Natural killer cell (primary cell): ENCODE results near the gene LPCAT4. TPM values are rescaled to one million over a fixed set of nuclear protein-coding genes. Genes with fewer than 3 reads are reported as not detected.
"Not testable (repeated sequence)": the region's sequence is repeated elsewhere in the genome, so short reads cannot be mapped to it uniquely, and the experiment has no call there.

Experiments used
- ATAC-seq, 3 donors: fragments of 150-1000 bp in 2 of 3; fragments of 200-7000 bp in 1 of 3; cut with Tn5 transposase; 1 replicate in 1 of 3; 2 replicates in 2 of 3; pipeline ENCODE4 v1.10.0; 2021; ENCODE audit warnings: mild to moderate bottlenecking in 2 of 3, moderate library complexity in 2 of 3
- DNase-seq, 2 donors: peaks; one replicate each; pipeline versions ENCODE4 v3.0.0 to v3.0.0-alpha.2; 2013 to 2021; ENCODE audit warnings: mixed read lengths in 1 of 2
- H3K27ac ChIP-seq: one replicate; pipeline ENCODE4 v1.5.1; 2013; ENCODE audit warnings: mild to moderate bottlenecking, low read length
- H3K27me3 ChIP-seq: one replicate; pipeline ENCODE4 v1.6.1; 2013; ENCODE audit warnings: low read length; ENCODE audit not compliant: control insufficient read depth, insufficient read depth
- H3K36me3 ChIP-seq: one replicate; pipeline ENCODE4 v1.6.1; 2013; ENCODE audit warnings: low read length; ENCODE audit not compliant: control insufficient read depth, insufficient read depth
- H3K4me1 ChIP-seq: one replicate; pipeline ENCODE4 v1.6.1; 2013; ENCODE audit warnings: low read length; ENCODE audit not compliant: control insufficient read depth, insufficient read depth
- H3K4me3 ChIP-seq: one replicate; pipeline ENCODE4 v1.5.1; 2013; ENCODE audit warnings: low read length
- H3K9me3 ChIP-seq: one replicate; pipeline ENCODE4 v1.6.1; 2013; ENCODE audit warnings: low read length; ENCODE audit not compliant: control insufficient read depth, insufficient read depth
- H3K27ac Mint-ChIP-seq, 2 donors: one replicate each; pipeline ENCODE4 v1.8.0; 2022; ENCODE audit warnings: mild to moderate bottlenecking in 2 of 2, mixed read lengths in 2 of 2, moderate library complexity in 1 of 2
- H3K27me3 Mint-ChIP-seq, 2 donors: one replicate each; pipeline ENCODE4 v1.8.0; 2022; ENCODE audit warnings: low read depth in 2 of 2, mixed read lengths in 2 of 2
- H3K36me3 Mint-ChIP-seq: one replicate; pipeline ENCODE4 v1.8.0; 2022; ENCODE audit warnings: mixed read lengths
- H3K4me1 Mint-ChIP-seq, 2 donors: one replicate each; pipeline ENCODE4 v1.8.0; 2022; ENCODE audit warnings: mixed read lengths in 2 of 2
- H3K4me3 Mint-ChIP-seq: one replicate; pipeline ENCODE4 v1.8.0; 2022; ENCODE audit warnings: mild to moderate bottlenecking, moderate library complexity, mixed read lengths
- H3K9me3 Mint-ChIP-seq, 2 donors: one replicate each; pipeline ENCODE4 v1.8.0; 2022; ENCODE audit warnings: mixed read lengths in 2 of 2
- CTCF ChIP-seq: fragments of 200-600 bp; IDR thresholded peaks from one replicate; pipeline ENCODE4 v1.8.0; 2022; ENCODE audit warnings: antibody characterized with exemption
- WGBS: methylation state at CpG from one replicate; pipeline ENCODE4 v1.1.7; 2013; ENCODE audit warnings: missing lambda C conversion rate; ENCODE audit not compliant: insufficient coverage; 5-methylcytosine and 5-hydroxymethylcytosine counted together
- intact Hi-C: fragments of 100-400 bp; cut with micrococcal nuclease; formaldehyde crosslinking; loops from one replicate; pipeline ENCODE4 v1.14.2; 2022
- total RNA-seq, 4 donors: library from RNA; stranded (reverse); fragments of 120-200 nt in 1 of 4; gene quantifications; one replicate each; pipeline versions ENCODE4 v1.2.3 to v1.2.4, GENCODE V29; 2013 to 2022

Gene LPCAT4
- total RNA-seq, 3 donors from 2014 or later (not counting 1 experiment from before 2014, with no cell fraction given): 42.1 to 50.1 (median 44.5) TPM

DNA sequence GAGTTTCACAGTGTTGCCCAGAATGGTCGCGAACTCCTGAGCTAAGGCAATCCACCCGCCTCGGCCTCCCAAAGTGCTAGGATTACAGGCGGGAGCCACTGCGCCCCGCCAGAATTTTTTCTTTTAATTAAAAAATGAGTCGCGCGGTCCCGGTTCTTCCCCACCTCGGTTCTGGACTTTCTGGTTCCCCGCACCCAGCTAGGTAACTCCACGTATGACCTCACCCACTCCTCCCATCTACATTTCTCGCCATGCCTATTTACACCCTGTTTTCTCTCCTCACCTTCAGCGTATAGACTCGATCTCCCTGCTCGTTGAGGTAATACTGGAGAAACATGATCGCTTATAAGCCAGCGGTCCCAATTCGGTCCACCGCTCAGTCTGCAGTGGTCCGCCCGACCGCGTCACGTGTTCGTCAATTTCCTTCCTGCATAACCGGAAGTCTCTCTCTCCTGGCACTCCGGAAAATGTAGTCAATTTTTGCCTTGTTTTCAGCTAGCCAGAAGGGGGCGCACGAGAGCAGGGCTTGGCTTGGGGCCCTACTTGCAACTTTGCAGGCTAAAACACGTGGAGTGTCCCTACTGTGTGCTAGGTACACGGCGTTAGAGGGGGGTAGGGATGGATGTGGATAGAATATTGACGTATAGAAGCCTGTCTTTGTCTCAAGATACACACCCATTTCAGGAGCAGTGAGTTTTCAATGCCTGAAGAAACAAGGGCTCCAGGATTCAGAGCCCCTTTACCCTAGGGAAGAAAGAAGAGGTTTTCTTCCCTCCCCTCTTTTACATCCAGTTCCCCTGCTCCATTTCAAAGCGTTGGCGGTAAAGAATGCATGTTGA, 24.0 kb downstream of the LPCAT4 start, which contains the start of the genes NOP10 and NUTM1:
NOP10 (minus strand) TSS at position 400 of the 839 bp plus-strand sequence; CDS start at position 337, 63 bp downstream.
NUTM1 (plus strand) TSS at position 579 of the 839 bp plus-strand sequence. CDS start 382 bp downstream, outside the sequence.
- peak within 1 kb of the TSS; percentile 88 for H3K4me3 Mint-ChIP-seq
- ATAC-seq (peak; percentile 91 to 96 (median 93)), DNase-seq (peak; percentile 91 to 96)
- H3K27ac Mint-ChIP-seq: no peak within 1 kb of the TSS
- peaks cover 14% of the 10 kb centered on the region for H3K4me1 ChIP-seq
- peaks cover 11 to 12% of the 10 kb centered on the region in 2 donors for H3K4me1 Mint-ChIP-seq
- H3K27ac ChIP-seq: peak within 1 kb of the TSS; percentile 78
- no peaks in the 10 kb centered on the region for H3K36me3 Mint-ChIP-seq
- H3K27me3 ChIP-seq: no peaks in the 10 kb centered on the region
- intact Hi-C loops: loop anchor here (1.0 kb wide), 1 partner anchor 24 kb away; the partner anchor contains the start of gene LPCAT4
- H3K27me3 Mint-ChIP-seq: peaks cover 0 to 2% of the 10 kb centered on the region in 2 donors
- H3K9me3 ChIP-seq: no peaks in the 10 kb centered on the region
- WGBS: 4% methylated on average over 37 of the region's 38 CpGs
- H3K4me3 ChIP-seq: peak within 1 kb of the TSS; percentile 90
- TF ChIP-seq CTCF: peak; percentile 98
- H3K36me3 ChIP-seq: peaks cover 23% of the 10 kb centered on the region
- H3K9me3 Mint-ChIP-seq: no peaks in the 10 kb centered on the region

DNA sequence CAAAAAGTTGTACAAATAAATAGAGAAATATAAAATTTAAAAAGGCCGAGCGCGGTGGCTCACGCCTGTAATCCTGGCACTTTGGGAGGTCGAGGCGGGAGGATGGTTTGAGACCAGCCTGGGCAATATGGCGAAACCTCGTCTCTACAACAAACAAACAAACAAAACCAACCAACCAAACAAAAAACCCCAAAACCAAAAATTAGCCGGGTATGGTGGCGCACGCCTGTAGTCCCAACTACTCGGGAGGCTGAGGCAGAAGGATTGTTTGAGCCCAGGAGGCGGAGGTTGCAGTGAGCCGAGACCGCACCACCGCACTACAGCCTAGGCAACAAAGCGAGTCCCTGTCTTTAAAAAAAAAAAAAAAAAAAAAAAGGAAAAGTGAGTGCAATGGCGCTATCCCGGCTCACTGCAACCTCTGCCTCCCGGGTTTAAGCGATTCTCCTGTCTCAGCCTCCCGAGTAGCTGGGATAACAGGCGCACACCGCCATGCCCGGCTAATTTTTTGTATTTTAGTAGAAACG, 24.7 kb downstream of the LPCAT4 start:
- peak in 1 of 2 donors; percentile 47 for DNase-seq
- H3K27me3 Mint-ChIP-seq, H3K9me3 Mint-ChIP-seq, ATAC-seq, H3K36me3 Mint-ChIP-seq, H3K27ac Mint-ChIP-seq, intact Hi-C loops, H3K9me3 ChIP-seq, H3K27me3 ChIP-seq: not testable (repeated sequence)
- WGBS: 14% methylated on average over 18 of the region's 26 CpGs
- Histone ChIP-seq H3K4me3 (peak overlapping the region; percentile 90), H3K36me3 (peaks cover 23% of the 10 kb centered on the region), H3K4me1 (peaks cover 15% of the 10 kb centered on the region), H3K27ac (peak overlapping the region; percentile 78)
- Mint-ChIP-seq H3K4me3 (peak overlapping the region; percentile 88), H3K4me1 (peaks cover 11 to 12% of the 10 kb centered on the region in 2 donors)

DNA sequence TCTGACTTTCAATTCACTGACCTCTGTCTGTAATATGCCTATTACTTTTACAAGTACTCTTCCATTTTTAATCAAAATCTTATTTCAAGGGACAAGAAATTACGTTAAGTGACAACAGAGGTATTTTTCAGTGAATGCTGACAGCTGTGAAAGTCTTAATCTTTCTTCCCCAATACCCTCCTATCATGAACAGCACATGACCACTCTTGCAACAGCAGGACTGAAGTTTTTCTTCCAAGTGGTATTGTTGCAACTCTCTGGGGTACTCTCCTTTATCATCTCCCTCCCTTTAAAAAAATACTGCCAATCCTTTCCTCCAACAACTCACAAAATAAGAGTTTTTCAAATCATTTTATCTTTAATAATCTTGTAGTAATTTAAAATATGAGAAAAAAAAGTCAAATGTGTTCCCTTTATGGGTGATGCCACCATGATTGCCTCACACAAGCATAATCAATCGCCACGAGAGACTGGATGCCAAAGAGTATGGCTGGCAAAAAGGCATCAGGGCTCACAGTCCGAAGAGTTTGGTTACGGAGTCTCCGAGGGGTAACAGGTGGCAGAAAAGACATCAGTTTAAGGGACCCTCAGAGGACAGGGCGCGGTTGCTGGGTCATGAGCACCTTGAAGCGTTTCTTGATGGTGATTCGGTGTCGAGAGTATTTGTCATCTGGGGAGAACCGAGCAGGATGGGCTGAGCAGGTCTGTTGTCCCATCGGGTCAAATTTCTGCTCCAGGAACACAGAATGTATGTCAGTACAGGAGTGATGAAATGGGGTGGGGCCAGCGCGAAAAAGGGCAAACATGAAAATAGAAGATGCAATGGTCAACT, 25.4 kb downstream of the LPCAT4 start:
- Mint-ChIP-seq H3K9me3 (no peaks in the 10 kb centered on the region), H3K27ac (no peak overlapping the region), H3K36me3 (no peaks in the 10 kb centered on the region), H3K27me3 (no peaks in the 10 kb centered on the region), H3K4me1 (peaks cover 18% of the 10 kb centered on the region in 2 donors), H3K4me3 (peak overlapping the region; percentile 88)
- DNase-seq: no peak
- Histone ChIP-seq H3K9me3 (no peaks in the 10 kb centered on the region), H3K36me3 (peaks cover 23% of the 10 kb centered on the region), H3K4me1 (peaks cover 22% of the 10 kb centered on the region), H3K27ac (no peak overlapping the region), H3K4me3 (no peak overlapping the region), H3K27me3 (no peaks in the 10 kb centered on the region)
- 94% methylated on average over 15 of the region's 15 CpGs for WGBS
- TF ChIP-seq CTCF: no peak
- intact Hi-C loops: no loop called here
- no peak for ATAC-seq
